Ishikawa (cell line): ENCODE measurements around the gene NPAS2.

ENCODE experiments used
- CEBPB ChIP-seq: IDR thresholded peaks from 2 replicates; pipeline ENCODE4 v1.6.1; 2012
- CREB1 ChIP-seq: IDR thresholded peaks from 2 replicates; pipeline ENCODE4 v1.6.1; 2012; ENCODE audit warnings: low read depth
- EGR1 ChIP-seq: IDR thresholded peaks from 2 replicates; pipeline ENCODE4 v1.6.1; 2012
- EP300 ChIP-seq: IDR thresholded peaks from 2 replicates; pipeline ENCODE4 v1.6.1; 2012; ENCODE audit warnings: borderline replicate concordance
- FOXM1 ChIP-seq: IDR thresholded peaks from 2 replicates; pipeline ENCODE4 v1.6.1; 2012; ENCODE audit warnings: low read depth, borderline replicate concordance
- NFIC ChIP-seq: IDR thresholded peaks from 2 replicates; pipeline ENCODE4 v1.6.1; 2012
- RAD21 ChIP-seq: IDR thresholded peaks from 2 replicates; pipeline ENCODE4 v1.6.1; 2012; ENCODE audit warnings: low read depth
- TAF1 ChIP-seq: IDR thresholded peaks from 2 replicates; pipeline ENCODE4 v1.6.1; 2012; ENCODE audit warnings: low read depth, mild to moderate bottlenecking
- TCF12 ChIP-seq: IDR thresholded peaks from 2 replicates; pipeline ENCODE4 v1.6.1; 2012; ENCODE audit warnings: low read depth
- TEAD4 ChIP-seq: IDR thresholded peaks from 2 replicates; pipeline ENCODE4 v1.6.1; 2012
- YY1 ChIP-seq: IDR thresholded peaks from 2 replicates; pipeline ENCODE4 v1.6.1; 2012; ENCODE audit warnings: low read depth
- ZBTB7A ChIP-seq: IDR thresholded peaks from 2 replicates; pipeline ENCODE4 v1.6.1; 2012; ENCODE audit warnings: low read depth
- TF ChIP-seq, protein P1 (sequence below): IDR thresholded peaks from 2 replicates; pipeline ENCODE4 v1.6.1; 2012
- TF ChIP-seq, protein P2 (sequence below): IDR thresholded peaks from 2 replicates; pipeline ENCODE4 v1.6.1; 2012; ENCODE audit warnings: low read depth, mild to moderate bottlenecking
- TF ChIP-seq, protein P3 (sequence below): IDR thresholded peaks from 2 replicates; pipeline ENCODE4 v1.6.1; 2012

Gene NPAS2

DNA sequence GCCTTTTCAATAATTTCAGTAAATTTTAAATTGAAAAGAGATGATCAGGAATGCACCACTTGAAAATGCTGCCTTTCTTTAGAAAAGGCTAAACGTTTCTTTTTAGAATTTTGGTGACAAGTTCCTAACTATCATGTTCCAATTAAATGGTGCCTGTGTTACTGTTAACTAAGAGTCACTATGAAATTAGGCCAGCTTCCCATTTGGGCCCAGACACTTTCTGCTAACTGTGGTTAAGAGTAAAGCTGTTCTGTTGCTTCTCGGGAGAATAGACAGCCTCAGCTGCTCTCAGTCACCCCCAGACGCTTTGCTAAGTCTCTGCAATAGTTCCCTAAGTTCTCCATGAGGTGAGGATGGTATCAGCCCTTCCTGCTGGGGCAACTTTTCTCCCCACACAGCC is 90.2 kb downstream of the NPAS2 start:
- TF ChIP-seq NFIC (no peak), RAD21 (no peak), TAF1 (no peak), CREB1 (no peak), CEBPB (no peak), YY1 (no peak), EGR1 (no peak), ZBTB7A (no peak), TCF12 (no peak), FOXM1 (no peak), EP300 (no peak), TEAD4 (no peak)
- TF ChIP-seq, protein P1, sequence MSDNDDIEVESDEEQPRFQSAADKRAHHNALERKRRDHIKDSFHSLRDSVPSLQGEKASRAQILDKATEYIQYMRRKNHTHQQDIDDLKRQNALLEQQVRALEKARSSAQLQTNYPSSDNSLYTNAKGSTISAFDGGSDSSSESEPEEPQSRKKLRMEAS: no peak
- TF ChIP-seq, protein P2, sequence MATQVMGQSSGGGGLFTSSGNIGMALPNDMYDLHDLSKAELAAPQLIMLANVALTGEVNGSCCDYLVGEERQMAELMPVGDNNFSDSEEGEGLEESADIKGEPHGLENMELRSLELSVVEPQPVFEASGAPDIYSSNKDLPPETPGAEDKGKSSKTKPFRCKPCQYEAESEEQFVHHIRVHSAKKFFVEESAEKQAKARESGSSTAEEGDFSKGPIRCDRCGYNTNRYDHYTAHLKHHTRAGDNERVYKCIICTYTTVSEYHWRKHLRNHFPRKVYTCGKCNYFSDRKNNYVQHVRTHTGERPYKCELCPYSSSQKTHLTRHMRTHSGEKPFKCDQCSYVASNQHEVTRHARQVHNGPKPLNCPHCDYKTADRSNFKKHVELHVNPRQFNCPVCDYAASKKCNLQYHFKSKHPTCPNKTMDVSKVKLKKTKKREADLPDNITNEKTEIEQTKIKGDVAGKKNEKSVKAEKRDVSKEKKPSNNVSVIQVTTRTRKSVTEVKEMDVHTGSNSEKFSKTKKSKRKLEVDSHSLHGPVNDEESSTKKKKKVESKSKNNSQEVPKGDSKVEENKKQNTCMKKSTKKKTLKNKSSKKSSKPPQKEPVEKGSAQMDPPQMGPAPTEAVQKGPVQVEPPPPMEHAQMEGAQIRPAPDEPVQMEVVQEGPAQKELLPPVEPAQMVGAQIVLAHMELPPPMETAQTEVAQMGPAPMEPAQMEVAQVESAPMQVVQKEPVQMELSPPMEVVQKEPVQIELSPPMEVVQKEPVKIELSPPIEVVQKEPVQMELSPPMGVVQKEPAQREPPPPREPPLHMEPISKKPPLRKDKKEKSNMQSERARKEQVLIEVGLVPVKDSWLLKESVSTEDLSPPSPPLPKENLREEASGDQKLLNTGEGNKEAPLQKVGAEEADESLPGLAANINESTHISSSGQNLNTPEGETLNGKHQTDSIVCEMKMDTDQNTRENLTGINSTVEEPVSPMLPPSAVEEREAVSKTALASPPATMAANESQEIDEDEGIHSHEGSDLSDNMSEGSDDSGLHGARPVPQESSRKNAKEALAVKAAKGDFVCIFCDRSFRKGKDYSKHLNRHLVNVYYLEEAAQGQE: no peak
- TF ChIP-seq, protein P3, sequence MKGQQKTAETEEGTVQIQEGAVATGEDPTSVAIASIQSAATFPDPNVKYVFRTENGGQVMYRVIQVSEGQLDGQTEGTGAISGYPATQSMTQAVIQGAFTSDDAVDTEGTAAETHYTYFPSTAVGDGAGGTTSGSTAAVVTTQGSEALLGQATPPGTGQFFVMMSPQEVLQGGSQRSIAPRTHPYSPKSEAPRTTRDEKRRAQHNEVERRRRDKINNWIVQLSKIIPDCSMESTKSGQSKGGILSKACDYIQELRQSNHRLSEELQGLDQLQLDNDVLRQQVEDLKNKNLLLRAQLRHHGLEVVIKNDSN: no peak

DNA sequence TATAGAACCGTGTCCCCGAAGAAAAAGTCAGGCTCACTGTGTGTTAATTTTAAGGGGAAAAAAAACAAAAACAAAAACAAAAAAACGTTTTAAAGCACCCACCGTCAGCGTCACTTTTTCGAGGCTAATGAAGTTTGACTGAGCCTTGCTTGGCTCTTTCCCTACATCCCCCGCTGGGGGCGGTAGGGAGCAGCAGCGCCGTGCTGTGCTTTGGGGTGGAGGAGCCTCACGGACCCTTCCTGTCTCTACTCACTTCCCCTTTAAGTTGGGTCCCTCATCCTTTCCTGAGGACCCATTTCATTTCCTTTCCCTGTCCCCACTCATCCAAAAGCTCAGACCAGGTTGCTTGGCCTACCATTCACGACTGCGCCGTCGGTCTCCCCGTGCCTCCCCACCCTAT is 99.4 kb downstream of the NPAS2 start:
- TF ChIP-seq ZBTB7A (no peak), CEBPB (no peak), EGR1 (no peak), YY1 (no peak)
- TF ChIP-seq, protein P1: no peak

DNA sequence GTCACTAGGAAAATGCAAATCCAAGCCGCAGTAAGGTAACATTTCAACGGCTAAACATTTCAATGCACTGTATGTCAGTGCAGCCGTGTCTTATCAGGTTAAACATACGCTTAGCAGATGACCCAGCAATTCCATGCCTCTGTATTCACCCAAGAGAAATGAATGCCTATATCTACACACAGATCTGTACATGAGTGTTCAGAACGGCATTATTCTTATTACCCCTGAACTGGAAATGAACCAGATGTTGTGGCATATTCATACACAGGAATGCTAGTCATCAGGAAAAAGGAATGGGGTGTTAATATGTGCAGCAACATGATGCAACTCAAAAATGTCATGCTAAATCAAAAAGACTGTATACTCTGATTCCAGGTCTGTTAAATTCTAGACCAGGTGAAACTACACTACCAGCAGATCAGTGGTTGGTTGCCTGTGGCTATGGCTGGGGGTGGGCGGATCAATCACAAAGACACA is 101.8 kb downstream of the NPAS2 start:
- TF ChIP-seq TCF12 (no peak), CREB1 (no peak), TAF1 (no peak), FOXM1 (no peak), ZBTB7A (no peak), CEBPB (no peak), EGR1 (no peak), YY1 (no peak), NFIC (no peak), EP300 (no peak), RAD21 (no peak)
- TF ChIP-seq, protein P1: no peak
- TF ChIP-seq, protein P2: no peak

DNA sequence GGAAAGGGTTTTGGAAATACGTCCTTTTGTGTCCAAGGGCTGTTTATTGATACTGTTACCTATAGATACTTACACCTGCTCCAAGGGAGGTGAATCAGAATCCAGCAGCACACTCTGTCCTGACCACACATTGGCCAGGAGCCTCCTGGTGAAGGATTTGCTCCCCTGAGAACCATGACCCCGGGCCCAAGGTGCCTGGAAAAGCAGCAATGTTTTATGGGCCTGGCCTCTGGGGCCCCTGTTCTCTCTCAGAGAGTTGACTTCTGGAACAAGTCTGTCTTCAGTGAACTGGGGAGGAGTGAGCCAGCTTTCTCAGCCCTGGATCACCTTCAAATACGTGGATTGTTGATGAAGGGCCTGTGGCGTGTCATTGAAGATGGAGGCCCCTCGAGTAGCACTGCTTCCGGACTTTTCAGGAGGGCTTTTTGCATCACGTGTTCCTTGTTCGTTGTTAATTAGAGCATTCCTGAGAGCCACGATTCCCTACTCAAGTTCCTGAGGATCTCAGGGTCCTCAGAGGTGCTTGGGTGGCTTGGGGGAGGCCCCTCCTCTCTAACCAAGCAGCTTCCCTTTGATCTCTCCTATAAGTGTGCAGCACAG is 103.6 kb downstream of the NPAS2 start:
- TF ChIP-seq EGR1 (no peak), FOXM1 (no peak), TCF12 (no peak), EP300 (no peak), YY1 (no peak), RAD21 (no peak), CEBPB (no peak), CREB1 (no peak), TAF1 (no peak), TEAD4 (no peak), NFIC (no peak)
- TF ChIP-seq, protein P3: no peak
- TF ChIP-seq, protein P2: no peak
- TF ChIP-seq, protein P1: no peak
